Natural killer cell (primary cell): Measurements from ENCODE around the gene ZFAND2B. TPM values are rescaled to one million over a fixed set of nuclear protein-coding genes. Genes with fewer than 3 reads are reported as not detected.

Source experiments
- ATAC-seq, 3 donors: fragments of 150-1000 bp in 2 of 3; fragments of 200-7000 bp in 1 of 3; cut with Tn5 transposase; 1 replicate in 1 of 3; 2 replicates in 2 of 3; pipeline ENCODE4 v1.10.0; 2021; ENCODE audit warnings: mild to moderate bottlenecking in 2 of 3, moderate library complexity in 2 of 3
- DNase-seq, 2 donors: peaks; one replicate each; pipeline versions ENCODE4 v3.0.0 to v3.0.0-alpha.2; 2013 to 2021; ENCODE audit warnings: mixed read lengths in 1 of 2
- H3K27ac ChIP-seq: one replicate; pipeline ENCODE4 v1.5.1; 2013; ENCODE audit warnings: mild to moderate bottlenecking, low read length
- H3K27me3 ChIP-seq: one replicate; pipeline ENCODE4 v1.6.1; 2013; ENCODE audit warnings: low read length; ENCODE audit not compliant: control insufficient read depth, insufficient read depth
- H3K36me3 ChIP-seq: one replicate; pipeline ENCODE4 v1.6.1; 2013; ENCODE audit warnings: low read length; ENCODE audit not compliant: control insufficient read depth, insufficient read depth
- H3K4me1 ChIP-seq: one replicate; pipeline ENCODE4 v1.6.1; 2013; ENCODE audit warnings: low read length; ENCODE audit not compliant: control insufficient read depth, insufficient read depth
- H3K4me3 ChIP-seq: one replicate; pipeline ENCODE4 v1.5.1; 2013; ENCODE audit warnings: low read length
- H3K9me3 ChIP-seq: one replicate; pipeline ENCODE4 v1.6.1; 2013; ENCODE audit warnings: low read length; ENCODE audit not compliant: control insufficient read depth, insufficient read depth
- H3K27ac Mint-ChIP-seq, 2 donors: one replicate each; pipeline ENCODE4 v1.8.0; 2022; ENCODE audit warnings: mild to moderate bottlenecking in 2 of 2, mixed read lengths in 2 of 2, moderate library complexity in 1 of 2
- H3K27me3 Mint-ChIP-seq, 2 donors: one replicate each; pipeline ENCODE4 v1.8.0; 2022; ENCODE audit warnings: low read depth in 2 of 2, mixed read lengths in 2 of 2
- H3K36me3 Mint-ChIP-seq: one replicate; pipeline ENCODE4 v1.8.0; 2022; ENCODE audit warnings: mixed read lengths
- H3K4me1 Mint-ChIP-seq, 2 donors: one replicate each; pipeline ENCODE4 v1.8.0; 2022; ENCODE audit warnings: mixed read lengths in 2 of 2
- H3K4me3 Mint-ChIP-seq: one replicate; pipeline ENCODE4 v1.8.0; 2022; ENCODE audit warnings: mild to moderate bottlenecking, moderate library complexity, mixed read lengths
- H3K9me3 Mint-ChIP-seq, 2 donors: one replicate each; pipeline ENCODE4 v1.8.0; 2022; ENCODE audit warnings: mixed read lengths in 2 of 2
- WGBS: methylation state at CpG from one replicate; pipeline ENCODE4 v1.1.7; 2013; ENCODE audit warnings: missing lambda C conversion rate; ENCODE audit not compliant: insufficient coverage; 5-methylcytosine and 5-hydroxymethylcytosine counted together
- intact Hi-C: fragments of 100-400 bp; cut with micrococcal nuclease; formaldehyde crosslinking; loops from one replicate; pipeline ENCODE4 v1.14.2; 2022
- total RNA-seq, 4 donors: library from RNA; stranded (reverse); fragments of 120-200 nt in 1 of 4; gene quantifications; one replicate each; pipeline versions ENCODE4 v1.2.3 to v1.2.4, GENCODE V29; 2013 to 2022
- TF ChIP-seq, protein P1 (sequence below): fragments of 200-600 bp; IDR thresholded peaks from one replicate; pipeline ENCODE4 v1.8.0; 2022; ENCODE audit warnings: antibody characterized with exemption

Gene ZFAND2B
- total RNA-seq, 3 donors from 2014 or later (not counting 1 experiment from before 2014, with no cell fraction given): 67.6 to 84.0 (median 83.4) TPM

GRCh38 chr2:219174146-219174545, 32.4 kb upstream of the ZFAND2B start:
- TF ChIP-seq, protein P1, sequence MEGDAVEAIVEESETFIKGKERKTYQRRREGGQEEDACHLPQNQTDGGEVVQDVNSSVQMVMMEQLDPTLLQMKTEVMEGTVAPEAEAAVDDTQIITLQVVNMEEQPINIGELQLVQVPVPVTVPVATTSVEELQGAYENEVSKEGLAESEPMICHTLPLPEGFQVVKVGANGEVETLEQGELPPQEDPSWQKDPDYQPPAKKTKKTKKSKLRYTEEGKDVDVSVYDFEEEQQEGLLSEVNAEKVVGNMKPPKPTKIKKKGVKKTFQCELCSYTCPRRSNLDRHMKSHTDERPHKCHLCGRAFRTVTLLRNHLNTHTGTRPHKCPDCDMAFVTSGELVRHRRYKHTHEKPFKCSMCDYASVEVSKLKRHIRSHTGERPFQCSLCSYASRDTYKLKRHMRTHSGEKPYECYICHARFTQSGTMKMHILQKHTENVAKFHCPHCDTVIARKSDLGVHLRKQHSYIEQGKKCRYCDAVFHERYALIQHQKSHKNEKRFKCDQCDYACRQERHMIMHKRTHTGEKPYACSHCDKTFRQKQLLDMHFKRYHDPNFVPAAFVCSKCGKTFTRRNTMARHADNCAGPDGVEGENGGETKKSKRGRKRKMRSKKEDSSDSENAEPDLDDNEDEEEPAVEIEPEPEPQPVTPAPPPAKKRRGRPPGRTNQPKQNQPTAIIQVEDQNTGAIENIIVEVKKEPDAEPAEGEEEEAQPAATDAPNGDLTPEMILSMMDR: no peak
- Mint-ChIP-seq H3K9me3 (no peaks in the 10 kb centered on the region), H3K4me3 (peak overlapping the region; percentile 60), H3K4me1 (peaks cover 40 to 54% of the 10 kb centered on the region in 2 donors), H3K27ac (peak overlapping the region; percentile 41 to 43), H3K36me3 (peaks cover 9% of the 10 kb centered on the region), H3K27me3 (no peaks in the 10 kb centered on the region)
- H3K4me3 ChIP-seq: no peak overlapping the region
- peaks cover 33% of the 10 kb centered on the region for H3K4me1 ChIP-seq
- no peak for ATAC-seq
- H3K27ac ChIP-seq: no peak overlapping the region
- intact Hi-C loops: loop anchor here (10.0 kb wide), 1 partner anchor 211 kb away; the partner anchor contains the start of gene DNPEP
- H3K27me3 ChIP-seq: no peaks in the 10 kb centered on the region
- H3K36me3 ChIP-seq: peaks cover 36% of the 10 kb centered on the region
- no peaks in the 10 kb centered on the region for H3K9me3 ChIP-seq
- 92% methylated on average over 3 of the region's 3 CpGs for WGBS
- DNase-seq: no peak

DNA sequence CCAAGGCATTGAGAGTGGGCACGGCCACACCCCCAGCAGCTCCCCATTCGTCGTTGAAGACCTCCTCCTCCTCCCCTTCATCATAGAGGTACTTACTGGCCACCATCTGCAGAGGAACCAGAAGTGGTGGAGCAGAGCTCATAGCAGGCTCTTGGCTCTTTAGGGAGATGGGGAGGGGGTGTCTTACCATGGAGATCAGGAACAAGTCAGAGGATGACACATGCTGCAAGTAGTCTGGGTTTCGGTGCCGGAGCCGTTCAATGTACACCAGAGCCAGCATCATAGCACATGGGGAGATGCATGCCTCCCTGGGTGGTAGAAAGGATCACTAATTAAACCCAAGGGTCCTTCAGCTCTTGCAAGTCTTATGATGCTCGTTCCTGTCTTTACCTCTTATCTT, 31.8 kb upstream of the ZFAND2B start:
- TF ChIP-seq, protein P1: no peak
- peaks cover 39% of the 10 kb centered on the region for H3K36me3 ChIP-seq
- peaks cover 9% of the 10 kb centered on the region for H3K36me3 Mint-ChIP-seq
- no peak for DNase-seq
- H3K27ac Mint-ChIP-seq: peak overlapping the region; percentile 99 to 100
- no peak overlapping the region for H3K4me3 ChIP-seq
- H3K9me3 Mint-ChIP-seq: no peaks in the 10 kb centered on the region
- peaks cover 44 to 58% of the 10 kb centered on the region in 2 donors for H3K4me1 Mint-ChIP-seq
- no peaks in the 10 kb centered on the region for H3K27me3 Mint-ChIP-seq
- H3K4me1 ChIP-seq: peaks cover 38% of the 10 kb centered on the region
- WGBS: 93% methylated on average over 7 of the region's 7 CpGs
- H3K4me3 Mint-ChIP-seq: peak overlapping the region; percentile 60
- intact Hi-C loops: loop anchor here (5.0 to 10.0 kb wide), 2 partner anchors 210 to 278 kb away; partner anchors contain the start of gene DNPEP
- no peaks in the 10 kb centered on the region for H3K9me3 ChIP-seq
- no peak for ATAC-seq
- H3K27me3 ChIP-seq: no peaks in the 10 kb centered on the region
- no peak overlapping the region for H3K27ac ChIP-seq

GRCh38 chr2:219175486-219175885, 31.1 kb upstream of the ZFAND2B start:
- intact Hi-C loops: loop anchor here (5.0 to 10.0 kb wide), 2 partner anchors 209 to 278 kb away; partner anchors contain the start of gene DNPEP
- H3K36me3 ChIP-seq: peaks cover 46% of the 10 kb centered on the region
- Mint-ChIP-seq H3K4me1 (peaks cover 45 to 64% of the 10 kb centered on the region in 2 donors), H3K36me3 (peaks cover 9% of the 10 kb centered on the region), H3K27ac (peak overlapping the region; percentile 99 to 100), H3K27me3 (no peaks in the 10 kb centered on the region), H3K4me3 (peak overlapping the region; percentile 83), H3K9me3 (no peaks in the 10 kb centered on the region)
- no peaks in the 10 kb centered on the region for H3K9me3 ChIP-seq
- H3K4me1 ChIP-seq: peaks cover 43% of the 10 kb centered on the region
- peak overlapping the region; percentile 98 for H3K27ac ChIP-seq
- WGBS: 86% methylated on average over 6 of the region's 7 CpGs
- no peak for DNase-seq
- H3K27me3 ChIP-seq: no peaks in the 10 kb centered on the region
- H3K4me3 ChIP-seq: no peak overlapping the region
- no peak for ATAC-seq
- TF ChIP-seq, protein P1: no peak
